GM21528 (cell line): ENCODE measurements around the gene LIN7B.

ENCODE experiments used
- ATAC-seq: cut with Tn5 transposase; IDR thresholded peaks from one replicate; pipeline ENCODE4 v1.9.1; 2021; ENCODE audit warnings: mild to moderate bottlenecking, moderate library complexity; ENCODE audit not compliant: unreplicated experiment, low FRiP score

Gene LIN7B

DNA sequence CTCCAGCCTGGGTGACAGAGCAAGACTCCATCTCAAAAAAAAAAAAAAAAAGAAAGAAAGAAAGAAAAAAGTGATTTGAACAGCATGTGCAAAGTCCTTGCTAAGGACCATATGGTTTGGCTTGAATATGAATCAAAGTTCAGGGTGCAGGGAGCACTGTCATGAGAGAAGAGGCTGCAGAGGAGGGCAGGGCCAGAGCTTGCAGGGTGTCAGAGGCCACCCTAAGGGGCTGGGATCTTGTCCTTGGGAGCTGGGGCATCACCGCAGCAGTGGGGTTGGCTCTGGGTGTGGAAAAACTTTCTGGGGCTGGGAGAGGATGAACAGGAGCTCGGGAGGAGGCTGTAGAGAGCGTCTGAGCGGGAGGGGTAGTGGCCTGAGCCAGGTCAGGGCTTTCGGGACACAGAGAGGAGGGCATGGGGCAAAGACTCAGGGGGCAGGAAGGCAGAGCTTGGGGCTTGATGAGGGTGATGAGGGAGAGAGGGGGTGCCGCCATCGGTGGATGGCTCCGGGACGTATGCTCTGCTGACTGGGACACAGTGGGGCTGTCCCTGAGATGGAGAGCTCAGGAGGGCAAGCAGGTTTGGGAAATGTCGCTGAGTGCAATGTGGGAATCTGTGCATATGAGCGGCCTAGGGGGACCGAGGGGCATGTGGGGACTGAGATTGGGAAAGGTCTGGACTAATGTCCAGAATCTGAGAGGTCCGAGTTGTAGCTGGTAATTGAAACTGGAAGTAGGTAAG lies 46.5 kb downstream of the LIN7B start:
- no peak for ATAC-seq

DNA sequence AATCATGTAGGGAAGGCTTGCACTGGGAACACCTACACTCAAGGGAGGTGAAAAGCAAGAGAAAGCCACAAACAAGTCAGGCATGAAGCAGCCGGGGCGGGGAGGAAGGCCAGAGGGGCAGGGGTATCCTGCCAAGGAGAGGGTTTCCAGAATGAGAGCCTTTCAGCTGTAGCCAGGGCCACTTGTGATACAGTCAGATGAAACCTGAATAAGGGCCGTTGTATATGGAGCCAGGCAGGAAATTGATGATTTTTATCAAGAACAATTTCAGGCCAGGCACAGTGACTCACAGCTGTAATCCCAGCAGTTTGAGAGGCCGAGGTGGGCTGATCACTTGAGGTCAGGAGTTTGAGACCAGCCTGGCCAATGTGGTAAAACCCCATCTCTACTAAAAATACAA lies 47.8 kb downstream of the LIN7B start:
- no peak for ATAC-seq

DNA sequence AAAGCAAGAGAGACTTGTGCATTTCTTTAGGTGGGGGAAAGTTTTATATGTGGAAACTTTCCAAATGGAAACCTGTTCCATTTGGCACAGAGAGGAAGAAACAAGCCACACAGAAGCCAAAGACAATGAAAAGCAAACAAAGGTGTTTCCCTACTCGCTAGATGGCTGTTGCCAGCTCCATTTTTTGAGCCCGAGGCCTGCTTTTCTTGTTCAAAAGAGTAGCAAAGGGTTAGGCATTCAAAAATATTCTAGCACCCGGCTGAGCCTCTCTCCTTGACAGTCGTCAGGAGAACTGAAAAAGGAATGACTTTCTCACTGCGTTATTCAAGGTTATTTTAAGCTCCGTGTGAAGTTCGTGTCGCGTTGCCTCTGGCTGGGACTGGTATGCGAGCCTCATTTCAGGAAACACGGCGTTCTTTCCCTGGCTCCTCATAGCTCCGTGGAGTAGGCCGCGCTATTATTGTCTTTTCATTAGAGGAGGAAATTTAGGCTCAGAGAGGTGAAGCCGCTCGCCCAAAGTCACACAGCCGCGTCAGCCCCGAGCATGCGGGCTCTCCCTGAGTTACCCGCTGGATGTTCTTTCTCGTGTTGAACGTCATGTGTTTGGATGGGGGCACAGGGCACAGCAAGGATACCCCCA lies 51.1 kb downstream of the LIN7B start:
- ATAC-seq, result no peak

DNA sequence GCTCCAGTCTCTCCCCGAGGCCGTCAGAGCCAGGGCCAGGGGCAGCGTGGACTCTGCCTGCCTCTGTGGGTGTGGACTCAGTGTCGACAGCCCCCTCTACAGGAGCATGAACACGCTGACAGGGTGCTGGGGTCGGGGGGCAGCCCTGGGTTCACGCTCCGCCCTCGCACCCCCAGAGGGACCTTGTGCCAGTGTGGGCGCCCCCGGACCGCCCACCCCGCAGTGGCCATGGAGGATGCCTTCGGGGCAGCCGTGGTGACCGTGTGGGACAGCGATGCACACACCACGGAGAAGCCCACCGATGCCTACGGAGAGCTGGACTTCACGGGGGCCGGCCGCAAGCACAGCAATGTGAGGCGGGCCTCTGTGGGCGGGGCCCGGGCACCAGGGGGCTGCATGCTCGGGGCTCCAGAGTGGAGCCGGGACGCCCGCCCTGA lies 51.7 kb downstream of the LIN7B start:
- no peak for ATAC-seq

DNA sequence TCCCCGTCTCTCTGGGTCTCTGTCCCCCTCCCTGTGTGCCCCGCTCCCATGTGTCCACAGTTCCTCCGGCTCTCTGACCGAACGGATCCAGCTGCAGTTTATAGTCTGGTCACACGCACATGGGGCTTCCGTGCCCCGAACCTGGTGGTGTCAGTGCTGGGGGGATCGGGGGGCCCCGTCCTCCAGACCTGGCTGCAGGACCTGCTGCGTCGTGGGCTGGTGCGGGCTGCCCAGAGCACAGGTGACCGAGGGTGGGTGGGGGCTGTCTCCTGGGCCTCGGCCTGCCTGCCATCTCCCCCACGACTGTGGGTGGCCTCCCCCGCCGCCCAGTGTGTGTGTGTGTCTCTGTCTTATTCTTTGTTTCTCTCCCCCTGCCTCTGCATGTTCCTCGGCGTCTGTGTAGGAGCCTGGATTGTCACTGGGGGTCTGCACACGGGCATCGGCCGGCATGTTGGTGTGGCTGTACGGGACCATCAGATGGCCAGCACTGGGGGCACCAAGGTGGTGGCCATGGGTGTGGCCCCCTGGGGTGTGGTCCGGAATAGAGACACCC lies 53.8 kb downstream of the LIN7B start:
- no peak for ATAC-seq
